H1 (cell line): ENCODE data around the gene CRCP. TPM values are rescaled to one million over a fixed set of nuclear protein-coding genes. Genes with fewer than 3 reads are reported as not detected.

ENCODE experiments used
- CTCF ChIA-PET: fragments of 300-600 bp; sonication (Branson Sonifier 250); formaldehyde crosslinking; loops from one replicate; lab custom pipeline; 2021; ENCODE audit not compliant: partially characterized antibody; lab: Charles Lee
- POLR2A ChIA-PET: fragments of 300-600 bp; sonication (Branson Sonifier 250); formaldehyde crosslinking; loops from one replicate; lab custom pipeline; 2021; ENCODE audit warnings: inconsistent platforms; ENCODE audit not compliant: partially characterized antibody; lab: Charles Lee
- DNase-seq, 2 experiments: peaks; one replicate each; pipeline versions ENCODE4 v3.0.0 to v3.0.0-alpha.2; 2010 to 2022; ENCODE audit warnings: low spot score in 2 of 2, low read depth in 1 of 2, mixed read lengths in 1 of 2
- FAIRE-seq: peaks from 2 replicates; lab custom pipeline; 2011; peaks lifted over from hg19 to GRCh38; lab: Jason Lieb, UNC
- H2AFZ ChIP-seq: 2 replicates; pipeline ENCODE4 v1.8.1; 2012; ENCODE audit warnings: low read length, inconsistent platforms
- H2AK5ac ChIP-seq: 2 replicates; pipeline ENCODE4 v1.6.1; 2013; ENCODE audit warnings: low read depth, low read length
- H2BK120ac ChIP-seq: replicated peaks from 2 replicates; pipeline ENCODE3; 2013; ENCODE audit warnings: low read depth, low read length, inconsistent platforms
- H2BK12ac ChIP-seq: 2 replicates; pipeline ENCODE4 v1.6.1; 2013; ENCODE audit warnings: low read depth, low read length
- H2BK15ac ChIP-seq: 2 replicates; pipeline ENCODE4 v1.6.1; 2013; ENCODE audit warnings: low read length
- H2BK20ac ChIP-seq: 2 replicates; pipeline ENCODE4 v1.6.1; 2013; ENCODE audit warnings: low read length
- H2BK5ac ChIP-seq: 2 replicates; pipeline ENCODE4 v1.6.1; 2013; ENCODE audit warnings: low read depth, low read length
- H3K14ac ChIP-seq: 2 replicates; pipeline ENCODE4 v1.6.1; 2013; ENCODE audit warnings: inconsistent platforms; ENCODE audit not compliant: insufficient read length
- H3K18ac ChIP-seq: 2 replicates; pipeline ENCODE4 v1.6.1; 2013; ENCODE audit warnings: low read length; ENCODE audit errors: extremely low read depth
- H3K23ac ChIP-seq: 2 replicates; pipeline ENCODE4 v1.6.1; 2013; ENCODE audit warnings: inconsistent platforms; ENCODE audit not compliant: insufficient read length
- H3K23me2 ChIP-seq: 2 replicates; pipeline ENCODE4 v1.6.1; 2013; ENCODE audit warnings: low read depth, low read length
- H3K27ac ChIP-seq: 2 replicates; pipeline ENCODE4 v1.6.1; 2011; ENCODE audit warnings: low read depth, low read length, inconsistent platforms
- H3K27me3 ChIP-seq, 4 experiments: replicated peaks in 1 of 4; 1 replicate in 1 of 4; 2 replicates in 3 of 4; pipeline versions ENCODE4 v1.6.1 to v1.8.1; 2011 to 2013; ENCODE audit warnings: low read length in 3 of 4, mild to moderate bottlenecking in 3 of 4, inconsistent platforms in 2 of 4, mixed read lengths in 2 of 4, moderate library complexity in 1 of 4; ENCODE audit not compliant: control insufficient read depth in 3 of 4, insufficient read depth in 3 of 4; ENCODE audit errors: extremely low read depth in 1 of 4
- H3K36me3 ChIP-seq, 4 experiments: 2 replicates each; pipeline versions ENCODE4 v1.6.1 to v1.8.1; 2011 to 2013; ENCODE audit warnings: mild to moderate bottlenecking in 4 of 4, low read length in 3 of 4, moderate library complexity in 2 of 4, control low read depth in 1 of 4, inconsistent platforms in 1 of 4; ENCODE audit not compliant: insufficient read depth in 4 of 4, control insufficient read depth in 2 of 4
- H3K4ac ChIP-seq: replicated peaks from 2 replicates; pipeline ENCODE3; 2013; ENCODE audit warnings: low read length, low read depth, mixed read lengths, inconsistent platforms; ENCODE audit not compliant: insufficient read length
- H3K4me1 ChIP-seq, 4 experiments: replicated peaks in 1 of 4; 1 replicate in 1 of 4; 2 replicates in 3 of 4; pipeline versions ENCODE4 v1.6.1 to v1.8.1; 2011 to 2013; ENCODE audit warnings: low read length in 3 of 4, inconsistent platforms in 2 of 4, mixed read lengths in 1 of 4; ENCODE audit not compliant: insufficient read depth in 4 of 4, control insufficient read depth in 3 of 4
- H3K4me2 ChIP-seq, 2 experiments: 2 replicates each; pipeline versions ENCODE4 v1.6.1 to v1.8.1; 2011 to 2013; ENCODE audit warnings: low read depth in 2 of 2, low read length in 2 of 2, control low read depth in 1 of 2, inconsistent platforms in 1 of 2, mild to moderate bottlenecking in 1 of 2; ENCODE audit not compliant: insufficient read depth in 1 of 2
- H3K4me3 ChIP-seq, 4 experiments: fragments of 200-600, 300-600 bp in 1 of 4; sonication (generic), shearing (Covaris generic), sonication (Bioruptor Twin) in 1 of 4; 2 replicates each; pipeline versions ENCODE4 v1.5.1 to v1.8.1; 2011 to 2016; ENCODE audit warnings: low read length in 4 of 4, low read depth in 3 of 4, control low read depth in 2 of 4, inconsistent platforms in 2 of 4, mild to moderate bottlenecking in 2 of 4, mixed read lengths in 1 of 4, moderate library complexity in 1 of 4; ENCODE audit not compliant: insufficient read depth in 2 of 4; ENCODE audit errors: extremely low read depth in 1 of 4
- H3K56ac ChIP-seq: replicated peaks from 2 replicates; pipeline ENCODE3; 2013; ENCODE audit warnings: low read depth, mild to moderate bottlenecking, mixed read lengths, low read length, inconsistent platforms; ENCODE audit not compliant: insufficient read length
- H3K79me1 ChIP-seq: 2 replicates; pipeline ENCODE4 v1.6.1; 2013; ENCODE audit warnings: low read depth, low read length, control low read depth
- H3K79me2 ChIP-seq, 2 experiments: 2 replicates each; pipeline versions ENCODE4 v1.6.1 to v1.8.1; 2012 to 2013; ENCODE audit warnings: low read length in 2 of 2, mild to moderate bottlenecking in 2 of 2, inconsistent platforms in 1 of 2; ENCODE audit not compliant: insufficient read depth in 2 of 2, control insufficient read depth in 1 of 2
- H3K9ac ChIP-seq, 4 experiments: replicated peaks in 1 of 4; 1 replicate in 1 of 4; 2 replicates in 3 of 4; pipeline versions ENCODE4 v1.6.1 to v1.8.1; 2011 to 2013; ENCODE audit warnings: low read depth in 3 of 4, low read length in 3 of 4, control low read depth in 2 of 4, mild to moderate bottlenecking in 2 of 4, moderate library complexity in 2 of 4, inconsistent platforms in 1 of 4; ENCODE audit errors: extremely low read depth in 1 of 4
- H3K9me3 ChIP-seq, 2 experiments: 2 replicates each; pipeline versions ENCODE4 v1.6.1 to v1.8.1; 2012 to 2013; ENCODE audit warnings: mild to moderate bottlenecking in 2 of 2, moderate library complexity in 2 of 2, control low read depth in 1 of 2, inconsistent platforms in 1 of 2, low read depth in 1 of 2, low read length in 1 of 2, mixed read lengths in 1 of 2; ENCODE audit not compliant: insufficient read depth in 2 of 2
- H4K20me1 ChIP-seq, 2 experiments: replicated peaks in 1 of 2; 2 replicates each; pipeline versions ENCODE3 to v1.8.1; 2011 to 2013; ENCODE audit warnings: inconsistent platforms in 2 of 2, low read length in 2 of 2, mild to moderate bottlenecking in 1 of 2; ENCODE audit not compliant: insufficient read depth in 2 of 2, control insufficient read depth in 1 of 2
- H4K5ac ChIP-seq: 2 replicates; pipeline ENCODE4 v1.6.1; 2013; ENCODE audit warnings: low read length, low read depth, mixed read lengths, inconsistent platforms; ENCODE audit not compliant: insufficient read length
- H4K8ac ChIP-seq: 2 replicates; pipeline ENCODE4 v1.8.0; 2013; ENCODE audit warnings: mild to moderate bottlenecking, moderate library complexity, low read length, inconsistent platforms; ENCODE audit not compliant: insufficient read depth; ENCODE audit errors: extremely low read depth
- H4K91ac ChIP-seq: replicated peaks from 2 replicates; pipeline ENCODE3; 2013; ENCODE audit warnings: low read length, mixed read lengths, inconsistent platforms; ENCODE audit not compliant: insufficient read length
- ATF2 ChIP-seq: IDR thresholded peaks from 2 replicates; pipeline ENCODE4 v1.6.1; 2012; ENCODE audit warnings: low read length, inconsistent platforms
- GTF2F1 ChIP-seq: IDR thresholded peaks from 2 replicates; pipeline ENCODE4 v1.6.1; 2012; ENCODE audit warnings: low read depth, low read length, improper control_type of control experiment, borderline replicate concordance
- JUN ChIP-seq: IDR thresholded peaks from 2 replicates; pipeline ENCODE4 v1.6.1; 2011; ENCODE audit warnings: low read depth, mild to moderate bottlenecking, improper control_type of control experiment, low read length
- SAP30 ChIP-seq: fragments of 300-600 bp; sonication (generic); IDR thresholded peaks from 2 replicates; pipeline ENCODE4 v1.7.1; 2012; ENCODE audit warnings: low read length, moderate library complexity, mild to moderate bottlenecking, inconsistent platforms; ENCODE audit not compliant: insufficient read depth, insufficient replicate concordance
- WGBS, 2 experiments: shearing (Covaris generic) in 1 of 2; methylation state at CpG; one replicate each; pipeline versions ENCODE4 v1.1.6 to v1.1.7; 2013 to 2015; ENCODE audit warnings: low lambda C conversion rate in 2 of 2, mixed read lengths in 2 of 2, inconsistent platforms in 1 of 2, low coverage in 1 of 2, missing lambda C conversion rate in 1 of 2; ENCODE audit not compliant: insufficient replicate concordance in 2 of 2, insufficient coverage in 1 of 2, insufficient read length in 1 of 2; ENCODE audit errors: extremely low coverage in 1 of 2, missing lambda C conversion rate in 1 of 2; 5-methylcytosine and 5-hydroxymethylcytosine counted together
- polyA plus RNA-seq, 7 experiments: library from polyadenylated mRNA; depleted of rRNA in 3 of 7; stranded (reverse) in 5 of 7; unstranded in 2 of 7; fragments of >200 nt in 5 of 7; fragments of 200-250 nt in 2 of 7; gene quantifications; 1 replicate in 5 of 7; 2 replicates in 1 of 7; 4 replicates in 1 of 7; pipeline versions ENCODE4 v1.2.1 to v1.2.3, GENCODE V29; 2011 to 2013; ENCODE audit warnings: missing spikeins in 2 of 7, mixed read lengths in 2 of 7
- total RNA-seq: library from RNA; stranded (reverse); fragmentation: NEBNext Ultra II Directional; extraction: Animal tissue kit (Norgen Biotek cat#: 25700); gene quantifications from 2 replicates; pipeline ENCODE4 v1.2.1, GENCODE V29; 2021

CRCP gene
- total and polyA plus RNA-seq, 2 of the 8 experiments (the other 6 are each of a cell fraction or from before 2014, with no cell fraction given), result 15.0 to 29.3 TPM

DNA sequence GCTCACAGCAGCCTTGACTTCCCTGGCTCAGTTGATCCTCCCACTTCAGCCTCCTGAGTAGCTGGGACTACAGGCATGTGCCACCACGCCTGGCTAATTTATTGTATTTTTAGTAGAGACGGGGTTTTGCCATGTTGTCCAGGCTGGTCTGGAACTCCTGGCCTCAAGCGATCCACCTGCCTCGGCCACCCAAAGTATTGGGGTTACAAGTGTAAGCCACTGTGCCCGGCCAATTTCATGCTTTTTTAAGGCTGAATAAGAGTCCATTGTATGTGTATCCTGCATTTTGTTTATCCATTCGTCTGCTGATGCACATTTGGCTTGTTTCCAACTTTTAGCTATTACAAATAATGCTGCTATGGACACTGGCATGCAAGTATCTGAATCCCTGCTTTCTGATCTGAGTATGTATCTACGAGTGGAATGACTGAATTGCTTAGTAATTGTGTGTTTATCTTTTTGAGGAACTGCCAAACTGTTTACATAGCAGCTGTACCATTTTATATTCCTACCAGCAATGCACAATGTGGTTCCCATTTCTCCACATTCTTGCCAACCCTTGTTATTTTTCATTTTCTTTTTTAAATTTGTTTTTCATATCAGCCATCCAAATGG, 53.2 kb downstream of the CRCP start:
- H3K36me3 ChIP-seq, result no peaks in the 10 kb centered on the region
- no peak overlapping the region for H3K14ac ChIP-seq
- DNase-seq (no peak), FAIRE-seq (no peak)
- H3K23me2 ChIP-seq, result no peaks in the 10 kb centered on the region
- WGBS, 2 experiments, result 93% methylated on average over 7 of the region's 7 CpGs; no CpG with 5 or more reads in 1 of the 2 experiments
- H3K27me3 ChIP-seq, result no peaks in the 10 kb centered on the region
- no peak overlapping the region for H4K5ac ChIP-seq
- H2BK20ac ChIP-seq, result no peak overlapping the region
- CTCF ChIA-PET, result no interaction called here
- no peaks in the 10 kb centered on the region for H3K4me1 ChIP-seq
- H2BK12ac ChIP-seq, result no peak overlapping the region
- H3K56ac ChIP-seq, result no peak overlapping the region
- H2AFZ ChIP-seq, result no peak overlapping the region
- H3K79me2 ChIP-seq, result no peaks in the 10 kb centered on the region
- no peaks in the 10 kb centered on the region for H3K9me3 ChIP-seq
- no peak overlapping the region for H2AK5ac ChIP-seq
- H3K4ac ChIP-seq, result no peak overlapping the region
- H2BK15ac ChIP-seq, result no peak overlapping the region
- no peaks in the 10 kb centered on the region for H3K79me1 ChIP-seq
- H2BK5ac ChIP-seq, result no peak overlapping the region
- H3K4me2 ChIP-seq, result no peak overlapping the region
- H3K4me3 ChIP-seq, result no peak overlapping the region
- H2BK120ac ChIP-seq, result no peak overlapping the region
- no peak overlapping the region for H4K8ac ChIP-seq
- no peak overlapping the region for H3K27ac ChIP-seq
- no peak for TF ChIP-seq SAP30
- TF ChIP-seq GTF2F1, result no peak
- no peak for TF ChIP-seq ATF2
- no peak for TF ChIP-seq JUN
- no peaks in the 10 kb centered on the region for H4K20me1 ChIP-seq
- H4K91ac ChIP-seq, result no peak overlapping the region
- H3K23ac ChIP-seq, result no peak overlapping the region
- POLR2A ChIA-PET, result interaction anchor here (1.0 kb wide), 1 partner anchor 11 kb away, joined by 4 read pairs; no protein-coding TSS in a partner anchor
- H3K9ac ChIP-seq, result no peak overlapping the region
- H3K18ac ChIP-seq, result no peak overlapping the region
